HG02678 (cell line): ENCODE results near the gene CLEC2L.
"Not testable (repeated sequence)": the region's sequence is repeated elsewhere in the genome, so short reads cannot be mapped to it uniquely, and the experiment has no call there.

Experiments used
- ATAC-seq: cut with Tn5 transposase; IDR thresholded peaks from one replicate; pipeline ENCODE4 v1.9.1; 2021; ENCODE audit warnings: mild to moderate bottlenecking, moderate library complexity; ENCODE audit not compliant: unreplicated experiment

The CLEC2L gene

GRCh38 chr7:139553991-139554700 lies 30.7 kb downstream of the CLEC2L start:
- not testable (repeated sequence) for ATAC-seq

GRCh38 chr7:139557857-139558581 lies 34.5 kb downstream of the CLEC2L start:
- ATAC-seq = no peak

- ATAC-seq = no peak
Observed at GRCh38 chr7:139559364-139560105, 36.0 kb downstream of the CLEC2L start.

GRCh38 chr7:139560199-139560598 lies 36.7 kb downstream of the CLEC2L start:
- no peak for ATAC-seq

GRCh38 chr7:139560678-139561077 lies 37.2 kb downstream of the CLEC2L start:
- ATAC-seq = no peak

- no peak for ATAC-seq
Observed at GRCh38 chr7:139562491-139562890, 39.0 kb downstream of the CLEC2L start.

- ATAC-seq = no peak
Observed at GRCh38 chr7:139562961-139563565, 39.6 kb downstream of the CLEC2L start.

GRCh38 chr7:139563856-139564255 lies 40.4 kb downstream of the CLEC2L start:
- ATAC-seq = no peak

GRCh38 chr7:139566075-139566474 lies 42.6 kb downstream of the CLEC2L start:
- ATAC-seq = no peak

- no peak for ATAC-seq
Observed at GRCh38 chr7:139566736-139567646, 43.5 kb downstream of the CLEC2L start.

- ATAC-seq = no peak
Observed at GRCh38 chr7:139567647-139568345, 44.3 kb downstream of the CLEC2L start.

GRCh38 chr7:139568346-139568675 lies 44.8 kb downstream of the CLEC2L start:
- no peak for ATAC-seq

- ATAC-seq = no peak
Observed at GRCh38 chr7:139568813-139569490, 45.5 kb downstream of the CLEC2L start.

- no peak for ATAC-seq
Observed at GRCh38 chr7:139570119-139570518, 46.6 kb downstream of the CLEC2L start.

- ATAC-seq = no peak
Observed at GRCh38 chr7:139570626-139571025, 47.1 kb downstream of the CLEC2L start.

- ATAC-seq = no peak
Observed at GRCh38 chr7:139571190-139571589, 47.7 kb downstream of the CLEC2L start.

GRCh38 chr7:139571651-139572050 lies 48.2 kb downstream of the CLEC2L start:
- no peak for ATAC-seq

GRCh38 chr7:139572071-139572470 lies 48.6 kb downstream of the CLEC2L start:
- no peak for ATAC-seq

- ATAC-seq = no peak
Observed at GRCh38 chr7:139572704-139573385, 49.4 kb downstream of the CLEC2L start.
